Measurements from ENCODE around the gene BCL6.
A peak's percentile ranks its signal among the peaks of the same experiment; 100 is the strongest.

GRCh38 chr3:187709155-187709554, 36.1 kb downstream of the BCL6 start:
- TF ChIP-seq CTCF (conservative IDR thresholded peaks at IDR 0.05) (peak; percentile 23; the same call in 1 of the 2 replicates), ZFX (IDR thresholded peaks at IDR 0.05) (no peak)
